GM23248 (cell line): Measurements from ENCODE around the gene CLDN18. TPM values are rescaled to one million over a fixed set of nuclear protein-coding genes. Genes with fewer than 3 reads are reported as not detected.

Experiments
- DNase-seq: peaks from one replicate; pipeline ENCODE4 v3.0.0-alpha.2; 2015
- H2AFZ ChIP-seq: fragments of 200-600 bp; sonication (generic); 2 replicates; pipeline ENCODE4 v1.6.1; 2016; ENCODE audit warnings: antibody characterized with exemption
- H3F3A ChIP-seq: fragments of 200-600 bp; sonication (generic); 2 replicates; pipeline ENCODE4 v1.6.1; 2016; ENCODE audit warnings: mild to moderate bottlenecking, antibody characterized with exemption, mixed run types; ENCODE audit not compliant: insufficient read depth
- H3K27ac ChIP-seq: fragments of 200-600 bp; sonication (generic); 2 replicates; pipeline ENCODE4 v1.5.1; 2016; ENCODE audit warnings: mild to moderate bottlenecking
- H3K27me3 ChIP-seq: fragments of 200-600 bp; sonication (generic); replicated peaks from 2 replicates; pipeline ENCODE4 v1.6.1; 2016; ENCODE audit warnings: mild to moderate bottlenecking; ENCODE audit not compliant: insufficient read depth
- H3K36me3 ChIP-seq: fragments of 200-600 bp; sonication (generic); 2 replicates; pipeline ENCODE4 v1.6.1; 2016; ENCODE audit warnings: low read depth, mild to moderate bottlenecking
- H3K4me1 ChIP-seq: fragments of 200-600 bp; sonication (generic); 2 replicates; pipeline ENCODE4 v1.6.1; 2016; ENCODE audit warnings: mild to moderate bottlenecking; ENCODE audit not compliant: insufficient read depth
- H3K4me2 ChIP-seq: fragments of 200-600 bp; sonication (generic); one replicate; pipeline ENCODE4 v1.6.1; 2016; ENCODE audit warnings: mild to moderate bottlenecking; ENCODE audit not compliant: unreplicated experiment
- H3K4me3 ChIP-seq: fragments of 200-600 bp; sonication (generic); 2 replicates; pipeline ENCODE4 v1.5.1; 2016; ENCODE audit warnings: mild to moderate bottlenecking
- H3K79me2 ChIP-seq: fragments of 200-600 bp; sonication (generic); 2 replicates; pipeline ENCODE4 v1.6.1; 2016; ENCODE audit warnings: mild to moderate bottlenecking; ENCODE audit not compliant: insufficient read depth
- H3K9ac ChIP-seq: fragments of 200-600 bp; sonication (generic); 2 replicates; pipeline ENCODE4 v1.6.1; 2016; ENCODE audit warnings: mild to moderate bottlenecking
- H3K9me2 ChIP-seq: fragments of 200-600 bp; sonication (generic); 2 replicates; pipeline ENCODE4 v1.6.1; 2016; ENCODE audit warnings: mixed run types, mild to moderate bottlenecking, moderate library complexity; ENCODE audit not compliant: insufficient read depth
- H3K9me3 ChIP-seq: fragments of 200-600 bp; sonication (generic); one replicate; pipeline ENCODE4 v1.6.1; 2017; ENCODE audit warnings: low read depth
- H4K20me1 ChIP-seq: fragments of 200-600 bp; sonication (generic); 2 replicates; pipeline ENCODE4 v1.6.0; 2016; ENCODE audit not compliant: insufficient read depth
- EZH2 ChIP-seq: fragments of 200-600 bp; sonication (generic); IDR thresholded peaks from 2 replicates; pipeline ENCODE4 v1.6.1; 2018; ENCODE audit warnings: antibody characterized with exemption, mild to moderate bottlenecking; ENCODE audit not compliant: insufficient read depth, poor library complexity, severe bottlenecking
- EZH2phosphoT487 ChIP-seq: fragments of 200-600 bp; sonication (generic); IDR thresholded peaks from 2 replicates; pipeline ENCODE4 v1.6.1; 2018; ENCODE audit warnings: antibody characterized with exemption, moderate library complexity, mild to moderate bottlenecking, low read depth; ENCODE audit not compliant: insufficient read depth
- WGBS, 2 experiments: methylation state at CpG; one replicate each; pipeline ENCODE4 v1.1.6; 2015 to 2017; ENCODE audit warnings: low lambda C conversion rate in 2 of 2, low coverage in 1 of 2; ENCODE audit errors: missing lambda C conversion rate in 2 of 2; 5-methylcytosine and 5-hydroxymethylcytosine counted together
- in situ Hi-C: fragments of 300-500 bp; cut with MboI; formaldehyde crosslinking; loops from 2 replicates; pipeline ENCODE4 v1.15.0; 2020
- polyA plus RNA-seq: library from polyadenylated mRNA; unstranded; fragments of >200 nt; fragmentation: Nextera tagmentation; extraction: Ambion mirVana; gene quantifications from 2 replicates; pipeline ENCODE4 v1.2.1, GENCODE V29; 2016
- total RNA-seq: library from RNA; depleted of rRNA; stranded (reverse); fragments of >200 nt; shearing (Covaris generic); gene quantifications from 2 replicates; pipeline ENCODE4 v1.2.3, GENCODE V29; 2014

Gene CLDN18
- total and polyA plus RNA-seq, 2 experiments from 2014 or later: 0.18 TPM; not detected in 1

- TF ChIP-seq EZH2 (no peak), EZH2phosphoT487 (no peak)
- Histone ChIP-seq H3K4me3 (no peak overlapping the region), H3K36me3 (no peaks in the 10 kb centered on the region), H3K79me2 (no peaks in the 10 kb centered on the region), H3K9ac (no peak overlapping the region), H4K20me1 (no peaks in the 10 kb centered on the region), H3K27ac (no peak overlapping the region), H3K9me3 (no peaks in the 10 kb centered on the region), H2AFZ (no peak overlapping the region), H3K9me2 (no peaks in the 10 kb centered on the region), H3K4me1 (no peaks in the 10 kb centered on the region), H3K27me3 (no peaks in the 10 kb centered on the region), H3K4me2 (no peak overlapping the region), H3F3A (no peaks in the 10 kb centered on the region)
- no peak for DNase-seq
- in situ Hi-C loops: no loop called here
Observed at GRCh38 chr3:138005627-138006026, 4.3 kb upstream of the CLDN18 start.

DNA sequence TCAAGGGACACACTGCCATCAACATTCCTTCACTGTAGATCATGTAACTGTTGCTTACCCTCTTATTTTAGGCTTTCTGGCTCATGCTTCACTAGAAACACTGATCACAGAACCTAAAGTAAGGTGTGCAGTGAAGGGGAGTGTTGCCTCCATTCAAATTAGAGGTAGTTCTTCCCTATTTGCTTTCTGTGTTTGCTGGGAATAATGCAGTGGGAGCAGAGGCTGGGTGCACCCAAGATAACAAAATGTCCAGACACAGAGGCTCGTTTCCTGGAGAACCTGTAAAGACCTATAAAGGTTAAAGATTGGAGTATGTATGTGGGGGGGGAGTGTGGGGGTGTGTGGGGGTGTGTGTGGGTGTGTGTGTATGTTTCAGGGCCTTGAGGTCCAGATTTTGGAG is 2.1 kb upstream of the CLDN18 start:
- no peak for DNase-seq
- Histone ChIP-seq H3K27me3 (no peaks in the 10 kb centered on the region), H3K4me3 (no peak overlapping the region), H3K79me2 (no peaks in the 10 kb centered on the region), H4K20me1 (no peaks in the 10 kb centered on the region), H2AFZ (no peak overlapping the region), H3K9me2 (no peaks in the 10 kb centered on the region), H3K4me1 (no peaks in the 10 kb centered on the region), H3K36me3 (no peaks in the 10 kb centered on the region), H3K27ac (no peak overlapping the region), H3F3A (no peaks in the 10 kb centered on the region), H3K9ac (no peak overlapping the region), H3K9me3 (no peaks in the 10 kb centered on the region), H3K4me2 (no peak overlapping the region)
- 95 to 100% methylated on average over 1 of the region's 1 CpG for WGBS, 2 experiments
- no peak for TF ChIP-seq EZH2phosphoT487
- TF ChIP-seq EZH2: no peak
- in situ Hi-C loops: no loop called here

GRCh38 chr3:138010273-138010590 is 267 bp downstream of the CLDN18 start:
- H3K9me2 ChIP-seq: no peaks in the 10 kb centered on the region
- WGBS, 2 experiments: 98% methylated on average over 14 of the region's 14 CpGs
- H3F3A ChIP-seq: no peaks in the 10 kb centered on the region
- no peak overlapping the region for H2AFZ ChIP-seq
- H3K9ac ChIP-seq: no peak overlapping the region
- in situ Hi-C loops: no loop called here
- H3K9me3 ChIP-seq: no peaks in the 10 kb centered on the region
- no peak overlapping the region for H3K4me3 ChIP-seq
- no peak overlapping the region for H3K27ac ChIP-seq
- no peak for DNase-seq
- H3K4me2 ChIP-seq: no peak overlapping the region
- no peaks in the 10 kb centered on the region for H3K79me2 ChIP-seq
- H3K27me3 ChIP-seq: no peaks in the 10 kb centered on the region
- no peaks in the 10 kb centered on the region for H3K36me3 ChIP-seq
- no peaks in the 10 kb centered on the region for H3K4me1 ChIP-seq
- TF ChIP-seq EZH2: no peak
- no peak for TF ChIP-seq EZH2phosphoT487
- no peaks in the 10 kb centered on the region for H4K20me1 ChIP-seq

DNA sequence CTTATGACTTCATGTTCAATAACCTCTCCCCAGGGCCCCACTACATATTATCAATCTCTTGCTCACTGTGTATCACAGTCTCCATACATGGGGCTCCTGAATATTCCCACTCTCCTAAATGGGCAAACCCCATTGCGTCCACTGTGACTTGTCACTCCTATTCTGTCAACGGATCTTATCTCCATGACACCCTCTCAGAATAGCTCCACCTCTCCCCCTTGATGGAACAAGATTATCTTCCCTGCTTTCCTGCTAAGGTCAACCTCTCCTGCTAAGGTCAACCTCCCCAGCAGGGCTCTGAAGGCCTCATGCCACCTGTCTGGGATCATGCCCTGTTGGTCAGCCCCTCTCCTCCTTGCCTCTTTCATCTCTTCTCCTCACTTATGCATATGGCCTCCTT is 1.8 kb downstream of the CLDN18 start:
- H3K4me1 ChIP-seq: no peaks in the 10 kb centered on the region
- in situ Hi-C loops: no loop called here
- H3K9me2 ChIP-seq: no peaks in the 10 kb centered on the region
- H3K4me3 ChIP-seq: no peak overlapping the region
- H3K79me2 ChIP-seq: no peaks in the 10 kb centered on the region
- H4K20me1 ChIP-seq: no peaks in the 10 kb centered on the region
- no peak overlapping the region for H3K9ac ChIP-seq
- no peaks in the 10 kb centered on the region for H3K9me3 ChIP-seq
- no peak overlapping the region for H3K27ac ChIP-seq
- H3F3A ChIP-seq: no peaks in the 10 kb centered on the region
- 68 to 88% methylated on average over 2 of the region's 2 CpGs for WGBS, 2 experiments
- DNase-seq: no peak
- no peaks in the 10 kb centered on the region for H3K36me3 ChIP-seq
- H3K4me2 ChIP-seq: no peak overlapping the region
- H2AFZ ChIP-seq: no peak overlapping the region
- no peak for TF ChIP-seq EZH2phosphoT487
- no peaks in the 10 kb centered on the region for H3K27me3 ChIP-seq

DNA sequence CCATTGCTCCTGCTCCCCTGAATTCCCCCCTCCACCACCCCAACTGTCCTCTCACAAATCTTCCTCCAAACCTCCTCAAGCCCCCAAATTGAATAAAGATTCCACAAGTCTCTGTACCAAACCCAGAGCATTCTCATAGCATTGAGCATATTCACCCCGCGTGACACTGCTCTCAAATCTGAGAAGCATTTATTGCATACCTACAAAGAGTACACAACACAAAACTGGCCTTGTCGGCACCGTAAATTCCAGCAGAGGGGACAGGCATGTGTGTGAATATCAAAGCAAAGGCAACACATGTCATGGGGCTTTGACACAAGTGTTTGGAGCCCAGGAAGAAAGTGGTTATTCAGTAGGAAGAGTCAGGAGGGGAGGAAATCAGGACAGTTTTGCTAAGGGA is 2.6 kb downstream of the CLDN18 start:
- TF ChIP-seq EZH2 (no peak), EZH2phosphoT487 (no peak)
- no peaks in the 10 kb centered on the region for H3K27me3 ChIP-seq
- WGBS, 2 experiments: 99 to 100% methylated on average over 4 of the region's 4 CpGs
- H3K9ac ChIP-seq: no peak overlapping the region
- no peak overlapping the region for H2AFZ ChIP-seq
- no peak overlapping the region for H3K27ac ChIP-seq
- no peaks in the 10 kb centered on the region for H4K20me1 ChIP-seq
- H3F3A ChIP-seq: no peaks in the 10 kb centered on the region
- H3K36me3 ChIP-seq: no peaks in the 10 kb centered on the region
- in situ Hi-C loops: no loop called here
- H3K4me3 ChIP-seq: no peak overlapping the region
- no peak overlapping the region for H3K4me2 ChIP-seq
- no peaks in the 10 kb centered on the region for H3K9me3 ChIP-seq
- H3K4me1 ChIP-seq: no peaks in the 10 kb centered on the region
- DNase-seq: no peak
- no peaks in the 10 kb centered on the region for H3K9me2 ChIP-seq
- no peaks in the 10 kb centered on the region for H3K79me2 ChIP-seq
